ENCODE results near the gene WWP2. TPM values are rescaled to one million over a fixed set of nuclear protein-coding genes. Genes with fewer than 3 reads are reported as not detected.
A peak's percentile ranks its signal among the peaks of the same experiment; 100 is the strongest.

The WWP2 gene
- 16.9 and 26.0 TPM in 2 replicates for total RNA-seq

- TF ChIP-seq, protein P1, sequence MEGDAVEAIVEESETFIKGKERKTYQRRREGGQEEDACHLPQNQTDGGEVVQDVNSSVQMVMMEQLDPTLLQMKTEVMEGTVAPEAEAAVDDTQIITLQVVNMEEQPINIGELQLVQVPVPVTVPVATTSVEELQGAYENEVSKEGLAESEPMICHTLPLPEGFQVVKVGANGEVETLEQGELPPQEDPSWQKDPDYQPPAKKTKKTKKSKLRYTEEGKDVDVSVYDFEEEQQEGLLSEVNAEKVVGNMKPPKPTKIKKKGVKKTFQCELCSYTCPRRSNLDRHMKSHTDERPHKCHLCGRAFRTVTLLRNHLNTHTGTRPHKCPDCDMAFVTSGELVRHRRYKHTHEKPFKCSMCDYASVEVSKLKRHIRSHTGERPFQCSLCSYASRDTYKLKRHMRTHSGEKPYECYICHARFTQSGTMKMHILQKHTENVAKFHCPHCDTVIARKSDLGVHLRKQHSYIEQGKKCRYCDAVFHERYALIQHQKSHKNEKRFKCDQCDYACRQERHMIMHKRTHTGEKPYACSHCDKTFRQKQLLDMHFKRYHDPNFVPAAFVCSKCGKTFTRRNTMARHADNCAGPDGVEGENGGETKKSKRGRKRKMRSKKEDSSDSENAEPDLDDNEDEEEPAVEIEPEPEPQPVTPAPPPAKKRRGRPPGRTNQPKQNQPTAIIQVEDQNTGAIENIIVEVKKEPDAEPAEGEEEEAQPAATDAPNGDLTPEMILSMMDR (conservative IDR thresholded peaks at IDR 0.05; ENCODE audit: low read depth, low read length), result no peak
- H3K4me3 ChIP-seq (ENCODE audit: low read depth, low read length), result peak within 1 kb of the TSS; percentile 99
- no peak for DNase-seq (ENCODE audit: low read depth)
These were observed at the start of gene WWP2 for GRCh38 chr16:69761983-69762813. Gene WWP2, plus strand, starts transcription at chr16:69762332. Its CDS starts 24,679 bp downstream, at chr16:69787011.

- no peak for DNase-seq (ENCODE audit: low read depth)
- no peak overlapping the region for H3K4me3 ChIP-seq (ENCODE audit: low read depth, low read length)
- TF ChIP-seq, protein P1 (conservative IDR thresholded peaks at IDR 0.05; ENCODE audit: low read depth, low read length), result no peak
These were observed 49.1 kb upstream of the WWP2 start for GRCh38 chr16:69712914-69713581.

- DNase-seq (ENCODE audit: low read depth), result no peak
- no peak overlapping the region for H3K4me3 ChIP-seq (ENCODE audit: low read depth, low read length)
- TF ChIP-seq, protein P1 (conservative IDR thresholded peaks at IDR 0.05; ENCODE audit: low read depth, low read length), result no peak
These were observed 45.1 kb upstream of the WWP2 start for GRCh38 chr16:69717066-69717465.

DNA sequence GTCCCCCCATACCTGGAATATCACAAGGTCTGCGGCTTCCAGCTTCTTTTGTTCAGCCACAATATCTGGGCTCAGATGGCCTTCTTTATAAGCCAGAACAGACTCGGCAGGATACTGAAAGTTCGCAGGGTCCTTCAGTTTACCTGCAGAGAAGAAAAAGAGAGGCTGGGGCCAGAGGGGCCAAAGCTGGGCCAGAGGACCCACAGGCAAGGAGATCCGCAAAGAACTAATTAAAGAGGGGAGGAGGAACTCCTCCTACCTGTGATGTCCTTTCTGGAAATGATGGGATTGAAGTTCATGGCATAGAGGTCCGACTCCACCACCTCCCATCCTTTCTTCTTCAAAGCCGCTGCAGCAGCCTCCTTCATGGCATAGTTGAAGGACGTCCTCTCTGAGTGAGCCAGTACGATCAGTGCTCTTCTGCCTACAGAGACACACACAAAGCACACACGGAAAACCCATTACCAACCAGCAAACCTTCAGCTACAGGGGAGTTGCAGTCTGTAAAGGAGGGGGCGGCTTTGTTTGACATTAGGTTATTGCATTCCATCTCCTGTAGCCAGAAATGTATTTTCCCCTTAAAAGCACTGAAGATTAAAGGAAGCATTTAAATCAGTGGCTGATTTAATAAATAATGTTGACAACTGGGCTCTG is 43.9 kb upstream of the WWP2 start:
- H3K4me3 ChIP-seq (ENCODE audit: low read depth, low read length), result no peak overlapping the region
- TF ChIP-seq, protein P1 (conservative IDR thresholded peaks at IDR 0.05; ENCODE audit: low read depth, low read length), result no peak
- DNase-seq (ENCODE audit: low read depth), result no peak

GRCh38 chr16:69720822-69721430 is 41.2 kb upstream of the WWP2 start:
- no peak overlapping the region for H3K4me3 ChIP-seq (ENCODE audit: low read depth, low read length)
- no peak for DNase-seq (ENCODE audit: low read depth)
- TF ChIP-seq, protein P1 (conservative IDR thresholded peaks at IDR 0.05; ENCODE audit: low read depth, low read length), result no peak

DNA sequence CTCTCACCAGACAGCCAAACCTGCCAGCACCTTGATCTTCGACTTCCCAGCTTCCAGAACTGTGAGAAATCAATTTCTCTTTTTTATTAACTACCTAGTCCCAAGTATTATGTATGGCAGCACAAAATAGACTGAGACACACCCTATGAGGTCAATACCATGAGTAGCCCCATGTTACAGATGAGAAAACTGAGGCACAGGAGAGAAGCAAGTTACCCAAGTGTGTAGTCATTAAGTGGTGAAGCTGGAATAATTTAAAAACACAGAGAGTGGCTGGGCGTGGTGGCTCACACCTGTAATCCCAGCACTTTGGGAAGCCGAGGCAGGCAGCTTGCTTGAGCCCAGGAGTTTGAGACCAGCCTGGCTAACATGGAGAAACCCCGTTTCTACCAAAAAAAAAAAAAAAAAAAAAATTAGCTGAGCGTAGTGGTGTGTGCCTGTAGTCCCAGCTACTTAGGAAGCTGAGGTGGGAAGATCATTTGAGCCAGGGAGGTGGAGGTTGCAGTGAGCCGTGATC is 40.6 kb upstream of the WWP2 start:
- no peak for DNase-seq (ENCODE audit: low read depth)
- TF ChIP-seq, protein P1 (conservative IDR thresholded peaks at IDR 0.05; ENCODE audit: low read depth, low read length), result no peak
- H3K4me3 ChIP-seq (ENCODE audit: low read depth, low read length), result no peak overlapping the region

Data from epithelial cell of proximal tubule (primary cell).